HG03439 (cell line): ENCODE measurements around the gene UNKL.

Experiments used
- ATAC-seq: cut with Tn5 transposase; IDR thresholded peaks from one replicate; pipeline ENCODE4 v1.9.1; 2021; ENCODE audit warnings: mild to moderate bottlenecking, moderate library complexity; ENCODE audit not compliant: unreplicated experiment

UNKL gene

DNA sequence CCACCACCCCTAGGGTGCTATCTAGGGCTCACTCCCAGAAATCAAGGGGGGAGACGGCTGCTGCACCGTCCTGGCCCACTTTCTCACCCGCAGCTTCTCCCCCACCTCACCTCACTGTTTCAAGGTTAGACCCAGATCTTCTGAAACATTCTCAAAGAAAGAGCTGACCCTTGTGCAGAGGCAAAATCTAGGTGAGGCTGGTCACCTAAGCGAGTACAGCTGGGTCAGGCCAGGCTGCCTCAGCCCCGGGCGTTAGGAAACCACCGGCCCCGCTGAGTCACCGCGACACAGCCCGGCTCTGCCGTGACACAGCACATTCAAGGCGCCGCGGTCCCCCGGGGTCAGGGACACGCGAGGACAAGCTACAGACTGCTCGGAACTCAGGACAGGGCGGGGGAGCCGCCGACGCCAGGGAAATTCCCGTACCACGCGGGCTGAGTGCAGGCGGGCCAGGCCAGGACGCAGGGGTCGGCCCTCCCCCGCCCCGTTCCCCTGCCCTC lies 35.6 kb downstream of the UNKL start:
- no peak for ATAC-seq

DNA sequence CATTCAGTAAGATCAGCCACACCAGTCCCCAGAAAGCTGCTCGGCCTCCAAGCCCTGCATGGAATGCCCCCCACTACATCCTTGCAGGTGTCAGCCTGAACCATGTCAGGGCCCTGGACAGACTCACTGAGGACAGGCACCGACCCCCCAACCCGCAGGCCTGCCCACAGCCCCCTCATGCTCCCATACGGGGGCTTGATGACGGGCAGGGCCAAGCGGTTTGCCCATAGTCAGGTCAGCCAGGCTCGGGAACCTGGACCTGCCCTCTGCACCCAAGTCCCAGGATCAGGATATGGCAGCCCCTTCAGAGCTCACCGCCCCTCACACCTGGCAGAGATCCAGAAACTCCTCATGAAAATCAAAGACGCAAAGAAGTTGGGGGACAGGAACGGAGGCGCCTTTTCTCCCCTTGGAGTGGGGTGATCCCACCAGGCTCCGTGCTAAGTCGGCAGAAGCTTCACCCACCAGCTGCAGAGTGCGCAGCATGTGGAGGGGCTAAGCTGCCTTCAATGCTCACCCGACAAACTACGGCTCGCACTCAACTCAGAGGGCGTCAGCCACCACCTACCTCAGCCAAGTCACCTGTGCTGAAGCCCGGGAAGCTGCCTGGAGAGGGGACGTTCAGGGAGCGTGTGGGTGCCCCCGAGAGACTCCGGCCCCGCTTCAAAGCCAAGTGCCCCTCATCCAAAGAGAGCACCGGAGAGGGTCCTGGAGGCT lies 36.3 kb downstream of the UNKL start:
- ATAC-seq: no peak

DNA sequence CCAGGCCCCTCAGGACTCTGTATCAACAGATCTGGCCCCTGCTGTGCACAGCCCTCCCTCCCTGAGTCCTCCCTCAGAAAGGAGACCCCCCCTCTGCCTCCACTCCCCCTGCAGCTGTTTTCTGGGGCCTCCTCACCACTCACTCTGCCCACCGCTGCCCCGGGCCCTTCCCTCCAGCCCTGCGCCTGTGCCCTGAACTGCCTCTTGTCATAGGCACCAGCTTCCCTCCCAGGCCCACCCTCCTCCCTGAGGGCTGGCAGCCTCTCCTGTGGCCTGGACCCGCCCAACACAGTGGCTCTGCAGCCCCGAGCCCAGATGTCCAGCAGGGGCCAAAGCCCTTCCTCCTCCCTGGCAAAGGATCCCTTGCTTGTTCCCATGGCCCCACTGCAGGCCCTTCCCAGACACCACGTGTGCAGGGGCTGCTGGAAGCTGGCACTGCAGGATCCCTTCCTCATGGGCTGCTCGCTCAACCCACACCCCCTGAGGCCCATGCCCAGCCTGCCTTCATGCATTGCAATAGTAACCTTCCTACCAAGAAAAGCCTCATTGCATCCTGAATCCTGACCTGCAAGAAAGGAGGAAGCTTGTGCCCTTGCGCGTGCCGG lies 37.0 kb downstream of the UNKL start:
- no peak for ATAC-seq

- no peak for ATAC-seq
Observed at GRCh38 chr16:1375741-1376410, 38.6 kb downstream of the UNKL start.

- no peak for ATAC-seq
Observed at GRCh38 chr16:1375298-1375640, 39.2 kb downstream of the UNKL start.

GRCh38 chr16:1374418-1375297 lies 39.8 kb downstream of the UNKL start:
- no peak for ATAC-seq

DNA sequence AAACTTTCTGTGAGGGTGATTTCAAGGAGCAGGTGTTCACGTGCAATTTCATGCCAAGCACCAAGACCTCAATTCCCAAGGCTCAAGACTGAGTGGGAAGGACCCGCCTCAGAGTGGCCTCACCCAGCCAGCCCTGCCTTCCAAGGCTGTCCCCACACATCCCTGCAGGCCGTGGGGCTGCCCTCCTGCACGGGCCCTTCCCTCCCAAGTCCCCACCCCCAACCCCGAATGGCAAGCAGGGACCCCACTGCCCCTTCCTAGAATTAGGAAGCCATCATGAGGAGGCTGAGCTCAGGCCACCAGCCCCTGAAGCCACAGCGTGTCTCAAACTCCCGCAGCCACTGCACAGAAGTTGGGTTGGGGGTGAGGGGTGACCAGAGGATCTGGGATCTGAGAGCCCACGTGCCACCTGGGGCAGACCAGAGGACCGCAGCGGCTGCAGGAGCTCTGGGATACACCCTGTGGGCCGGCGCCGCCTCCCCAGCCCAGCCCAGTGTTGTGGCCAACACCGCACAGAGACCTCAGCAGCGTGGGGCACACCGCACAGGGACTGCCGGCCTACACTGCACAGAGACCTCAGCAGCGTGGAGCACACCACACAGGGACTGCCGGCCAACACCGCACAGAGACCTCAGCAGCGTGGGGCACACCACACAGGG lies 42.1 kb downstream of the UNKL start:
- no peak for ATAC-seq

GRCh38 chr16:1371054-1371978 lies 43.2 kb downstream of the UNKL start:
- no peak for ATAC-seq

DNA sequence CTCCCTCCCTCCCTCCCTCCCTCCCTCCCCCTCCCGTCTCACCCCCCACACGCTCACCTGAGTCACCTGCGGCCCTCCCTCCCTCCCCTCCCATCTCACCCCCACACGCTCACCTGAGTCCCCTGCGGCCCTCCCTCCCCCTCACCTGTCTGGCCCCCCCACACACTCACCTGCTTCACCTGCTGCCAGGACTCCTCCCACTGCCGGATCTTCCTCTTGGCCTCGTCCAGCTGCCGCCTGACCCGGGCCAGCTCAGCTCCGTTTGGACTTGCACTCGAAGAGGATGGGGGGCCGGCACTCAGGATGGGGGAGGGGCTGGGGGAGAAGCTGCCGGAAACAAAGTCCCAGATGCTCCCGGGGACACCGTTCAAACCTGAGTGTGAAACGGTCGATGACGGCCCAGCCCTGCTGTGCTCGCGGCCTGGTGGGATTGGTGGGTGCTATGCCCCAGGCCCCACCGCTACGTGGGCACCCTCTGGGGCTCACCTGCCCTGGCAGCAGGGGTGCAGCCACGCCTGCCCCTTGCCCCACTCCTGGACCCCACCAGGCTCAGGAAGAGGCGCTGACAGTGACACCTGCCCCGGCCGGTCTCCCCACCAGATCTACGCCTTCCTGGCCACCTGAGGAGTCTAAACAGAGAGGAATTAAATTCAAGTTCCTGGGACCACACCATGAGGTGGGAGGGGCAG lies 46.9 kb downstream of the UNKL start:
- ATAC-seq: no peak

- ATAC-seq: no peak
Observed at GRCh38 chr16:1366712-1367299, 47.7 kb downstream of the UNKL start.

DNA sequence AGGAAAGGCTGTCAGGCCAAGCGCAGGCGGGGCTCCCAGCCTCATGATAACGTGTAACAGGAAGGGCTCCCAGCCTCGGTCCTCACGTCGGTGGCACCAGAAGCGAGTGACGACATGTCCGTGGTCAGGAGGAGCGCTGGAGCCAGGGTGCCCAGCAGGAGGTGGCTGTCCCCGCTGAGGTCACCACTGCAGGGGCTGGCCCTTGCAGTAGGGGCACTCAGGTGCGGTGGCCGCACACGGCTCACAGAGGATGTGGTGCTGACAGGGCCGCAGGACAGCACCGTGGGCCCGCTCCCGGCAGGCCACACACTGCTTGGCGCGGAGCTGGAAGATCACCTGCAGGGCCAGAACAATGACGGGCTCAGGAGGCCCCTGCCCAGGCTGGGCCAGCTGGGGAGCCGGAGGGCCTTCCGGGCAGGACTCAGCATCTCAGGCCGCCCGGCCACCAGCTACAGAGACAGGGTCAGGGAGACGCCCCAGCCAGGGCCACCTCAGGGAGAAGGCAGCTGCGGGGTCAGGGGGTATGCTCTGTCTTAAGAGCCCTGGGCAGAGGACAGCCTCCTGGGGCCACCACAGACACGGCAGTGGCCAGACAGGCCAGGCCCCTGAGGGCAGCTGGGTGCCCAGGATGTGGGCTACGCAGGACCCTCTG lies 48.3 kb downstream of the UNKL start:
- ATAC-seq: no peak

- ATAC-seq: no peak
Observed at GRCh38 chr16:1364510-1364909, 50.0 kb downstream of the UNKL start.

GRCh38 chr16:1363501-1364041 lies 50.9 kb downstream of the UNKL start:
- no peak for ATAC-seq

DNA sequence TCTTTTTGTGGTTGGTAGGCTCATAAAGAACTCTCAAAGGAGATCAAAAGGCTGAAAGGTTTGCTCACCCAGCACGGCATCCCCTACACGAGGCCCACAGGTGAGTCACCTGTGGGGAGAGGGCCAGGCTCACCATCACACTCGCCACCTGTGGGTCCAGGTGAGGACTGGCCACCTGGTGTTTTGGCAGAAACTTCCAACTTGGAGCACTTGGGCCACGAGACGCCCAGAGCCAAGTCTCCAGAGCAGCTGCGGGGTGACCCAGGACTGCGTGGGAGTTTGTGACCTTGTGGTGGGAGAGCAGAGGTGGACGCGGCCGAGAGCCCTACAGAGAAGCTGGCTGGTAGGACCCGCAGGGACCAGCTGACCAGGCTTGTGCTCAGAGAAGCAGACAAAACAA lies 51.7 kb downstream of the UNKL start:
- no peak for ATAC-seq

- ATAC-seq: no peak
Observed at GRCh38 chr16:1361685-1362360, 52.7 kb downstream of the UNKL start.

GRCh38 chr16:1357906-1358566 lies 56.5 kb downstream of the UNKL start:
- ATAC-seq: no peak
